NCI-H2227 (cell line): ENCODE measurements around the gene ELAVL2.

Experiments used
- DNase-seq: peaks from one replicate; lab custom pipeline; 2025; ENCODE audit not compliant: unreplicated experiment; lab: John Stamatoyannopoulos, UW

The ELAVL2 gene

GRCh38 chr9:23665051-23665450 is 161.0 kb downstream of the ELAVL2 start:
- DNase-seq: no peak

- DNase-seq: no peak
Measured at GRCh38 chr9:23663946-23664345, 162.1 kb downstream of the ELAVL2 start.

GRCh38 chr9:23663536-23663935 is 162.5 kb downstream of the ELAVL2 start:
- DNase-seq: no peak

- DNase-seq: no peak
Measured at GRCh38 chr9:23663125-23663524, 162.9 kb downstream of the ELAVL2 start.

- no peak for DNase-seq
Measured at GRCh38 chr9:23662320-23662719, 163.7 kb downstream of the ELAVL2 start.

- no peak for DNase-seq
Measured at GRCh38 chr9:23659346-23660006, 166.6 kb downstream of the ELAVL2 start.

GRCh38 chr9:23658376-23659258 is 167.4 kb downstream of the ELAVL2 start:
- DNase-seq: no peak

- DNase-seq: no peak
Measured at GRCh38 chr9:23651051-23651450, 175.0 kb downstream of the ELAVL2 start.

- DNase-seq: no peak
Measured at GRCh38 chr9:23648651-23649050, 177.4 kb downstream of the ELAVL2 start.

- no peak for DNase-seq
Measured at GRCh38 chr9:23644896-23645295, 181.1 kb downstream of the ELAVL2 start.

GRCh38 chr9:23644326-23644725 is 181.7 kb downstream of the ELAVL2 start:
- no peak for DNase-seq

GRCh38 chr9:23643656-23644258 is 182.3 kb downstream of the ELAVL2 start:
- DNase-seq: no peak
